ENCODE data around the gene PTGIS. TPM values are rescaled to one million over a fixed set of nuclear protein-coding genes. Genes with fewer than 3 reads are reported as not detected.

The PTGIS gene
- total RNA-seq, 1 donor from 2014 or later: 43.6 TPM

- intact Hi-C loops (cut with micrococcal nuclease): loop anchor here (5.0 kb wide), 1 partner anchor 387 kb away; no protein-coding TSS in a partner anchor
- Mint-ChIP-seq H3K27me3 (ENCODE audit: insufficient read depth) (peaks cover 5% of the 10 kb centered on the region), H3K27ac (peak overlapping the region; percentile 65), H3K9me3 (peaks cover 2% of the 10 kb centered on the region), H3K4me1 (ENCODE audit: low read depth) (peaks cover 34% of the 10 kb centered on the region), H3K36me3 (ENCODE audit: low read depth) (peaks cover 37% of the 10 kb centered on the region), H3K4me3 (no peak overlapping the region)
- no peak for DNase-seq (ENCODE audit: low spot score)
Measured at GRCh38 chr20:49540232-49540620, 27.7 kb downstream of the PTGIS start.

- Mint-ChIP-seq H3K36me3 (ENCODE audit: low read depth) (peaks cover 35% of the 10 kb centered on the region), H3K4me1 (ENCODE audit: low read depth) (peaks cover 39% of the 10 kb centered on the region), H3K27me3 (ENCODE audit: insufficient read depth) (peaks cover 5% of the 10 kb centered on the region), H3K9me3 (no peaks in the 10 kb centered on the region), H3K4me3 (no peak overlapping the region), H3K27ac (peak overlapping the region; percentile 65)
- DNase-seq (ENCODE audit: low spot score): no peak
- intact Hi-C loops (cut with micrococcal nuclease): loop anchor here (5.0 to 10.0 kb wide), 2 partner anchors 355 to 388 kb away; partner anchors contain the start of gene STAU1
Measured at GRCh38 chr20:49539481-49540231, 28.3 kb downstream of the PTGIS start.

DNA sequence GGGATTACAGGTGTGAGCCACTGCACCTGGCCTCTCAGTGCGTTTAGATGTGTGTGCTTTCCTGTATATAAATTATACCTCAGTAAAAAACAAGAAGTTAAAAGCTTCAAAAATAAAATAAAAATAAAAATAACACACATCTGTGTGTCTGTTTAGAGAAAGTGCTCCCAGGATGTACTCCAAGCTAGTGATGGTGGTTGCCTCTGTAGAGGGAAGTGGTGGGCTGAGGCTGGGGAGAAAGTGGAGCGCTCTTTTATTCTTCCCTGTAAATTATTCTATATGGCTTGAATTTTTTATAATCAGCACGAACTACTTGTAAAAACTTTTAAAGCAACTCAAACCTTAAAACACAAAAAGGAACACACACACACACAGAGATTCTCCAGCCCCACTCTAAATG is 29.0 kb downstream of the PTGIS start:
- H3K4me1 Mint-ChIP-seq (ENCODE audit: low read depth): peaks cover 45% of the 10 kb centered on the region
- peaks cover 5% of the 10 kb centered on the region for H3K27me3 Mint-ChIP-seq (ENCODE audit: insufficient read depth)
- peaks cover 28% of the 10 kb centered on the region for H3K36me3 Mint-ChIP-seq (ENCODE audit: low read depth)
- H3K27ac Mint-ChIP-seq: no peak overlapping the region
- intact Hi-C loops (cut with micrococcal nuclease): loop anchor here (10.0 kb wide), 1 partner anchor 354 kb away; the partner anchor contains the start of gene STAU1
- H3K4me3 Mint-ChIP-seq: no peak overlapping the region
- DNase-seq (ENCODE audit: low spot score): no peak
- H3K9me3 Mint-ChIP-seq: no peaks in the 10 kb centered on the region

DNA sequence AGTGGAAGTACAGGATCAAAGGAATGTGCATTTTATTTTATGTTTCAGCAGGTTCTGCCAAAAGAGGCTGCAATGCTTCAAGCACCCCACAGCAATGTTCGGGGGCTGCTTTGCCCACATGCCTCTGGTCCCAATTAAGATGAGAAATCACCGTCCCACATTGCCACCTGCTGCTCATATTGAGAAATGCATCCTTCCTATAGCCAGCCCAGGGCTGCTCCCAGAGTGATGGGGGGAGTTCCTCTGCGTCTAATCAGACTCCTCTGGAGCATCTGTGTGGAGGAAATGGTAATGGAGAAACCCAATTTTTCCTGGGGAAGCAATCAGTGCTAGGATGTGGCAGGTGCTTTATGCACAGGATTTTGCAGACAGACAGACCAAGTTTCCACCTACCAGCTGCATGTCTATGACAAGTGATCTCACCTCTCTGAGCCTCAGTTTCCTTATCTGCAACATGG is 33.7 kb downstream of the PTGIS start:
- H3K9me3 Mint-ChIP-seq: no peaks in the 10 kb centered on the region
- peaks cover 20% of the 10 kb centered on the region for H3K27me3 Mint-ChIP-seq (ENCODE audit: insufficient read depth)
- peaks cover 23% of the 10 kb centered on the region for H3K4me1 Mint-ChIP-seq (ENCODE audit: low read depth)
- peak overlapping the region; percentile 29 for H3K4me3 Mint-ChIP-seq
- DNase-seq (ENCODE audit: low spot score): peak; percentile 55
- peaks cover 14% of the 10 kb centered on the region for H3K36me3 Mint-ChIP-seq (ENCODE audit: low read depth)
- intact Hi-C loops (cut with micrococcal nuclease): loop anchor here (1.0 to 10.0 kb wide), 7 partner anchors 25 to 349 kb away; partner anchors contain the start of gene STAU1
- H3K27ac Mint-ChIP-seq: peak overlapping the region; percentile 90

DNA sequence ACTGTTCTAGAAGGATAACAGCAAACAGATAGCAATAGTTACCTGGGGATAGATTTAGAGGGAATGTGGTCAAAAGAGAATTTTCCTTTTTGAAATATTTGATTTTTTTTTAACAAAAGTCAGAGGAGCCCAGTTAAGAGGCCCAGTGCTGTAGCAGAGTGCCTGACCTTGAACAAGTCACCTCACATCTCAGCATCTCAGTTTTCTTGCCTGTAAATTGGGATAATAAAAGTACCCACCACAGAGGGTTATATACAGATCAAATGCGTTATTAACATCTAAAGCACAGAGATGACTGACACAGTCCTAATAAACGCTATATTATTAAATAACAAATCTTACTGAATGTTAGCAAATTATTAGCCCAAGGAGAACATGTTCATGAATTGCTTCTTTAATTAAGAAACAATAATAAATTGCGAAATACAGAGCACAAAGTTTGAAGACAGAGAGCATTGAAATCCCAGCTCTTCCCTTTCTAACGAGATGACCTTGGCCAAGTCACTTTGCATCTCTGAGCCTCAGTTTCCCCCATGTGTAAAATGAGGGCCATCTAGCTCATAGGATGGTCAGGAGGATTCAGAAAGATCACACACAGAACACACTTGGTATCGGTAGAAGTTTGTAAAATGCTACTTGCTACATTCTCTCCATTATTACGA is 35.5 kb downstream of the PTGIS start:
- Mint-ChIP-seq H3K4me3 (no peak overlapping the region), H3K27me3 (ENCODE audit: insufficient read depth) (peaks cover 17% of the 10 kb centered on the region), H3K9me3 (no peaks in the 10 kb centered on the region), H3K36me3 (ENCODE audit: low read depth) (peaks cover 8% of the 10 kb centered on the region), H3K27ac (no peak overlapping the region), H3K4me1 (ENCODE audit: low read depth) (peaks cover 23% of the 10 kb centered on the region)
- no peak for DNase-seq (ENCODE audit: low spot score)
- intact Hi-C loops (cut with micrococcal nuclease): loop anchor here (10.0 kb wide), 1 partner anchor 348 kb away; the partner anchor contains the start of gene STAU1

DNA sequence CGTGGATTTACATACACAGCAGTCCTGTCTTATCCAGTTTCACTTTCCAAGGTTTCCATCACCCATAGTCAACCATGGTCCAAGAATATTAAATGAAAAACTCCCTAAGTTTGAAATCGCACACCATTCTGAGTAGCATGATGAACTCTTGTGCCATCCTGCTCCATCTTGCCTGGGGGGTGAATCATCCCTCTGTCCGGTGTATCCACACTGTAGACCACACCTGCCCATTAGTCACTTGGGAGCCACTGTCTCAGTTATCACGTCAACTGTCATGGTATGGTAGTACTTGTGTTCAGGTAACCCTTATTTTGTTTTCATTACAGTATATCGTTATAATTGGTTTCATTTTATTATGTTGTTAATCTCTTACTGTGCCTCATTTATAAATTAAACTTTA is 38.5 kb downstream of the PTGIS start:
- Mint-ChIP-seq H3K4me1 (ENCODE audit: low read depth) (peaks cover 7% of the 10 kb centered on the region), H3K4me3 (no peak overlapping the region), H3K27me3 (ENCODE audit: insufficient read depth) (peaks cover 24% of the 10 kb centered on the region), H3K27ac (no peak overlapping the region), H3K36me3 (ENCODE audit: low read depth) (peaks cover 1% of the 10 kb centered on the region), H3K9me3 (peaks cover 7% of the 10 kb centered on the region)
- intact Hi-C loops (cut with micrococcal nuclease): no loop called here
- DNase-seq (ENCODE audit: low spot score): no peak

- peaks cover 4% of the 10 kb centered on the region for H3K36me3 Mint-ChIP-seq (ENCODE audit: low read depth)
- H3K9me3 Mint-ChIP-seq: peaks cover 7% of the 10 kb centered on the region
- H3K4me1 Mint-ChIP-seq (ENCODE audit: low read depth): no peaks in the 10 kb centered on the region
- no peak overlapping the region for H3K27ac Mint-ChIP-seq
- no peak overlapping the region for H3K4me3 Mint-ChIP-seq
- H3K27me3 Mint-ChIP-seq (ENCODE audit: insufficient read depth): peaks cover 26% of the 10 kb centered on the region
- intact Hi-C loops (cut with micrococcal nuclease): no loop called here
- no peak for DNase-seq (ENCODE audit: low spot score)
Measured at GRCh38 chr20:49526568-49526967, 41.4 kb downstream of the PTGIS start.

- no peak for DNase-seq (ENCODE audit: low spot score)
- no peak overlapping the region for H3K27ac Mint-ChIP-seq
- peaks cover 4% of the 10 kb centered on the region for H3K36me3 Mint-ChIP-seq (ENCODE audit: low read depth)
- H3K4me3 Mint-ChIP-seq: no peak overlapping the region
- H3K27me3 Mint-ChIP-seq (ENCODE audit: insufficient read depth): peaks cover 26% of the 10 kb centered on the region
- intact Hi-C loops (cut with micrococcal nuclease): no loop called here
- H3K4me1 Mint-ChIP-seq (ENCODE audit: low read depth): no peaks in the 10 kb centered on the region
- peaks cover 7% of the 10 kb centered on the region for H3K9me3 Mint-ChIP-seq
Measured at GRCh38 chr20:49526056-49526455, 41.9 kb downstream of the PTGIS start.

DNA sequence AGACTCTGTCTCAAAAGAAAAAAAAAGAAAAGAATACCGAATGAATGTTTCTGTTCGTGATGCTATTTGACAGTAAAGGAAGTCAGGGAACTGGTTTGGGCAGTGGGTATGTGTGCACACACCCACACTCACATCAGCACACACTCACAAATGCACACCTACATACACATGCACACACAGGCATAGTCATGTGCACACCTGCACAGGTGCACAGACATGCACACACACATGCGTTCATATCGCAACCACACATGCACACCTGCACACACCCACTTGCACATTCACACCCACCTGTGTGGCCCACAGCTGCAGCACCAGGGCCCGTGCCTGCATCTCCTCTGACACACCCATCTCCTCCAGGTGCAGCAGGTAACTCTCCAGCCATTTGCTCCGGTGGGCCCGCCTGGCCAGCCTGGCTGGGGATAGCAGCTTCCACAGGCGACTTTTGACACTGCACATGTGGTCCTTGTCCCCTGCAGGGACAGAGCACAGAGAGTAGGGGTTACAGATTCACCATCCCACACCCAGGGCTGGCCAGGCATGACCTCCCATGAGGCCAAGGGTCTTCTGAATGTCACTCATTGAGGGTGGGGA is 44.1 kb downstream of the PTGIS start:
- Mint-ChIP-seq H3K4me1 (ENCODE audit: low read depth) (no peaks in the 10 kb centered on the region), H3K27me3 (ENCODE audit: insufficient read depth) (peaks cover 13% of the 10 kb centered on the region), H3K9me3 (peaks cover 7% of the 10 kb centered on the region), H3K4me3 (no peak overlapping the region), H3K27ac (no peak overlapping the region), H3K36me3 (ENCODE audit: low read depth) (peaks cover 4% of the 10 kb centered on the region)
- intact Hi-C loops (cut with micrococcal nuclease): no loop called here
- no peak for DNase-seq (ENCODE audit: low spot score)

GRCh38 chr20:49521356-49521755 is 46.6 kb downstream of the PTGIS start:
- Mint-ChIP-seq H3K36me3 (ENCODE audit: low read depth) (peaks cover 6% of the 10 kb centered on the region), H3K9me3 (peaks cover 7% of the 10 kb centered on the region), H3K27me3 (ENCODE audit: insufficient read depth) (peaks cover 15% of the 10 kb centered on the region), H3K27ac (no peak overlapping the region), H3K4me3 (no peak overlapping the region), H3K4me1 (ENCODE audit: low read depth) (no peaks in the 10 kb centered on the region)
- intact Hi-C loops (cut with micrococcal nuclease): no loop called here
- DNase-seq (ENCODE audit: low spot score): no peak

- H3K4me1 Mint-ChIP-seq (ENCODE audit: low read depth): no peaks in the 10 kb centered on the region
- peaks cover 13% of the 10 kb centered on the region for H3K27me3 Mint-ChIP-seq (ENCODE audit: insufficient read depth)
- no peak overlapping the region for H3K27ac Mint-ChIP-seq
- H3K9me3 Mint-ChIP-seq: peaks cover 3% of the 10 kb centered on the region
- DNase-seq (ENCODE audit: low spot score): no peak
- no peak overlapping the region for H3K4me3 Mint-ChIP-seq
- intact Hi-C loops (cut with micrococcal nuclease): no loop called here
- H3K36me3 Mint-ChIP-seq (ENCODE audit: low read depth): peaks cover 6% of the 10 kb centered on the region
Measured at GRCh38 chr20:49519777-49520359, 48.1 kb downstream of the PTGIS start.

GRCh38 chr20:49519212-49519712 is 48.7 kb downstream of the PTGIS start:
- Mint-ChIP-seq H3K36me3 (ENCODE audit: low read depth) (peaks cover 6% of the 10 kb centered on the region), H3K9me3 (no peaks in the 10 kb centered on the region), H3K27ac (no peak overlapping the region), H3K4me1 (ENCODE audit: low read depth) (no peaks in the 10 kb centered on the region), H3K27me3 (ENCODE audit: insufficient read depth) (peaks cover 10% of the 10 kb centered on the region), H3K4me3 (no peak overlapping the region)
- intact Hi-C loops (cut with micrococcal nuclease): no loop called here
- DNase-seq (ENCODE audit: low spot score): no peak

Data from activated T-helper 1 cell treated with anti-CD3 and anti-CD28 coated beads, Interleukin-12 subunit alpha, Interleukin-12 subunit beta, Interleukin-2, Interleukin-4 antibody, amounts not matched to agents 30 ng/mL and 10 ng/mL and 1 ng/mL, durations not matched to agents 14 hours and 24 hours and 36 hours (primary cell).